Gastrocnemius medialis (tissue), 4 donors: ENCODE results near the gene FAM53A. TPM values are rescaled to one million over a fixed set of nuclear protein-coding genes. Genes with fewer than 3 reads are reported as not detected.

Source experiments
- ATAC-seq, 2 donors: fragments of 150-250 bp; one replicate each; pipeline ENCODE4 v1.9.1; 2016
- DNase-seq, 2 donors: peaks; one replicate each; pipeline ENCODE4 v3.0.0-alpha.2; 2019
- H3K27ac ChIP-seq, 4 donors: fragments of 200-600 bp; sonication (generic); 1 replicate in 1 of 4; 2 replicates in 3 of 4; pipeline ENCODE4 v1.5.1; 2016 to 2018; ENCODE audit warnings: mild to moderate bottlenecking in 2 of 4, moderate library complexity in 1 of 4
- H3K27me3 ChIP-seq, 3 donors: fragments of 200-600 bp; sonication (generic) in 2 of 3; 1 replicate in 1 of 3; 2 replicates in 2 of 3; pipeline versions ENCODE4 v1.5.1 to v1.6.0; 2016 to 2019; ENCODE audit warnings: mild to moderate bottlenecking in 1 of 3, moderate library complexity in 1 of 3
- H3K36me3 ChIP-seq, 2 donors: fragments of 200-600 bp; sonication (generic) in 1 of 2; one replicate each; pipeline ENCODE4 v1.5.1; 2017 to 2018
- H3K4me1 ChIP-seq, 2 donors: fragments of 200-600 bp; sonication (generic) in 1 of 2; one replicate each; pipeline ENCODE4 v1.5.1; 2016 to 2017; ENCODE audit warnings: mild to moderate bottlenecking in 2 of 2
- H3K4me3 ChIP-seq, 4 donors: fragments of 200-600 bp; sonication (generic) in 3 of 4; 1 replicate in 1 of 4; 2 replicates in 3 of 4; pipeline ENCODE4 v1.5.1; 2016 to 2019; ENCODE audit warnings: mild to moderate bottlenecking in 2 of 4
- H3K9me3 ChIP-seq, 3 donors: fragments of 200-600 bp; sonication (generic) in 2 of 3; 1 replicate in 1 of 3; 2 replicates in 2 of 3; pipeline ENCODE4 v1.5.1; 2016 to 2019
- CTCF ChIP-seq, 5 experiments: fragments of 450-650 bp in 3 of 5; fragments of 200-600 bp in 2 of 5; sonication (generic) in 2 of 5; IDR thresholded peaks in 4 of 5; conservative IDR thresholded peaks in 1 of 5; 1 replicate in 4 of 5; 2 replicates in 1 of 5; pipeline ENCODE4 v1.5.1; 2016 to 2019; ENCODE audit warnings: antibody characterized with exemption in 5 of 5, mild to moderate bottlenecking in 3 of 5, moderate library complexity in 3 of 5
- POLR2A ChIP-seq, 2 donors: fragments of 450-650 bp; IDR thresholded peaks; one replicate each; pipeline ENCODE4 v1.6.1; 2017; ENCODE audit warnings: antibody characterized with exemption in 2 of 2, mild to moderate bottlenecking in 2 of 2, moderate library complexity in 2 of 2
- in situ Hi-C, 4 donors: fragments of 200-750 bp; cut with MboI; loops; one replicate each; pipeline versions ENCODE4 v1.15.0 to v1.8.0; 2017; ENCODE audit warnings: low sequenced_read_pairs in 4 of 4
- intact Hi-C: fragments of 100-400 bp; cut with DNase I; formaldehyde crosslinking; loops from one replicate; pipeline ENCODE4 v1.15.1; 2023; ENCODE audit warnings: low total_unique reads
- total RNA-seq, 4 donors: library from RNA; depleted of rRNA; stranded (reverse); fragments of >200 nt; gene quantifications; one replicate each; pipeline versions ENCODE4 v1.1.0 to v1.2.3, GENCODE V29; 2016

Gene FAM53A
- total RNA-seq, 4 donors from 2014 or later: 1.8 to 5.2 (median 2.8) TPM

GRCh38 chr4:1664141-1664540 is 20.0 kb downstream of the FAM53A start:
- Histone ChIP-seq H3K9me3 (no peaks in the 10 kb centered on the region), H3K4me1 (no peaks in the 10 kb centered on the region), H3K27ac (no peak overlapping the region), H3K27me3 (no peaks in the 10 kb centered on the region), H3K4me3 (no peak overlapping the region), H3K36me3 (no peaks in the 10 kb centered on the region)
- TF ChIP-seq CTCF (IDR thresholded peaks at IDR 0.05 in 4 of 5, conservative IDR thresholded peaks at IDR 0.05 in 1 of 5) (no peak), POLR2A (IDR thresholded peaks at IDR 0.05) (no peak)
- no peak for ATAC-seq
- intact Hi-C loops: no loop called here
- in situ Hi-C loops: no loop called here
- DNase-seq: no peak

- DNase-seq (no peak), ATAC-seq (no peak)
- in situ Hi-C loops: no loop called here
These were observed 20.6 kb downstream of the FAM53A start for GRCh38 chr4:1663549-1663948.

GRCh38 chr4:1661695-1662094 is 22.4 kb downstream of the FAM53A start:
- no peaks in the 10 kb centered on the region for H3K27me3 ChIP-seq
- no peaks in the 10 kb centered on the region for H3K4me1 ChIP-seq
- ATAC-seq (no peak), DNase-seq (no peak)
- no peaks in the 10 kb centered on the region for H3K9me3 ChIP-seq
- H3K36me3 ChIP-seq: no peaks in the 10 kb centered on the region
- TF ChIP-seq CTCF (IDR thresholded peaks at IDR 0.05 in 4 of 5, conservative IDR thresholded peaks at IDR 0.05 in 1 of 5): no peak
- TF ChIP-seq POLR2A (IDR thresholded peaks at IDR 0.05): no peak
- no peak overlapping the region for H3K27ac ChIP-seq
- no peak overlapping the region for H3K4me3 ChIP-seq
- intact Hi-C loops: no loop called here
- in situ Hi-C loops: no loop called here

More at GRCh38 chr4:1663549-1663948, 20.6 kb downstream of the FAM53A start:
- no peaks in the 10 kb centered on the region for H3K4me1 ChIP-seq
- TF ChIP-seq POLR2A (IDR thresholded peaks at IDR 0.05) (no peak), CTCF (IDR thresholded peaks at IDR 0.05 in 4 of 5, conservative IDR thresholded peaks at IDR 0.05 in 1 of 5) (no peak)
- no peaks in the 10 kb centered on the region for H3K27me3 ChIP-seq
- H3K4me3 ChIP-seq: no peak overlapping the region
- no peaks in the 10 kb centered on the region for H3K9me3 ChIP-seq
- no peak overlapping the region for H3K27ac ChIP-seq
- no peaks in the 10 kb centered on the region for H3K36me3 ChIP-seq
- intact Hi-C loops: no loop called here

GRCh38 chr4:1660948-1661677 is 23.0 kb downstream of the FAM53A start:
- Histone ChIP-seq H3K4me3 (no peak overlapping the region), H3K4me1 (no peaks in the 10 kb centered on the region), H3K9me3 (no peaks in the 10 kb centered on the region), H3K27ac (no peak overlapping the region), H3K27me3 (no peaks in the 10 kb centered on the region), H3K36me3 (no peaks in the 10 kb centered on the region)
- intact Hi-C loops (no loop called here), in situ Hi-C loops (no loop called here)
- no peak for TF ChIP-seq CTCF (IDR thresholded peaks at IDR 0.05 in 4 of 5, conservative IDR thresholded peaks at IDR 0.05 in 1 of 5)
- TF ChIP-seq POLR2A (IDR thresholded peaks at IDR 0.05): no peak
- no peak for DNase-seq
- no peak for ATAC-seq
